Measurements from ENCODE around the gene DNAJC15.
"Not testable (repeated sequence)": the region's sequence is repeated elsewhere in the genome, so short reads cannot be mapped to it uniquely, and the experiment has no call there.

Gene DNAJC15

GRCh38 chr13:43023289-43023963 lies at the start of gene DNAJC15:
Gene DNAJC15 (plus strand): TSS chr13:43023586. CDS start chr13:43023627, 41 bp downstream.
- DNase-seq (ENCODE audit: extremely low read depth in 1 of 2, low read depth in 1 of 2), result peak; percentile 60 to 65

- DNase-seq (ENCODE audit: extremely low read depth in 1 of 2, low read depth in 1 of 2), result no peak
These were observed 47.3 kb upstream of the DNAJC15 start for GRCh38 chr13:42976066-42976465.

GRCh38 chr13:42977219-42977659 lies 46.1 kb upstream of the DNAJC15 start:
- DNase-seq (ENCODE audit: extremely low read depth in 1 of 2, low read depth in 1 of 2), result no peak

- no peak for DNase-seq (ENCODE audit: extremely low read depth in 1 of 2, low read depth in 1 of 2)
These were observed 42.1 kb upstream of the DNAJC15 start for GRCh38 chr13:42981317-42981716.

GRCh38 chr13:42981853-42982252 lies 41.5 kb upstream of the DNAJC15 start:
- no peak for DNase-seq (ENCODE audit: extremely low read depth in 1 of 2, low read depth in 1 of 2)

- DNase-seq (ENCODE audit: extremely low read depth in 1 of 2, low read depth in 1 of 2), result no peak
These were observed 39.4 kb upstream of the DNAJC15 start for GRCh38 chr13:42984026-42984425.

- no peak for DNase-seq (ENCODE audit: extremely low read depth in 1 of 2, low read depth in 1 of 2)
These were observed 38.7 kb upstream of the DNAJC15 start for GRCh38 chr13:42984691-42985090.

- DNase-seq (ENCODE audit: extremely low read depth in 1 of 2, low read depth in 1 of 2), result no peak
These were observed 37.8 kb upstream of the DNAJC15 start for GRCh38 chr13:42985312-42986175.

GRCh38 chr13:42986176-42986574 lies 37.2 kb upstream of the DNAJC15 start:
- no peak for DNase-seq (ENCODE audit: extremely low read depth in 1 of 2, low read depth in 1 of 2)

- DNase-seq (ENCODE audit: extremely low read depth in 1 of 2, low read depth in 1 of 2), result no peak
These were observed 32.8 kb upstream of the DNAJC15 start for GRCh38 chr13:42990291-42991232.

GRCh38 chr13:42991233-42991897 lies 32.0 kb upstream of the DNAJC15 start:
- DNase-seq (ENCODE audit: extremely low read depth in 1 of 2, low read depth in 1 of 2), result not testable (repeated sequence)

- peak; percentile 21 to 60 for DNase-seq (ENCODE audit: extremely low read depth in 1 of 2, low read depth in 1 of 2)
These were observed 31.3 kb upstream of the DNAJC15 start, which contains the start of gene EPSTI1 for GRCh38 chr13:42991898-42992763. Gene EPSTI1 (minus strand): TSS chr13:42992241. CDS start chr13:42992165, 76 bp downstream.

- DNase-seq (ENCODE audit: extremely low read depth in 1 of 2, low read depth in 1 of 2), result no peak
These were observed 30.6 kb upstream of the DNAJC15 start for GRCh38 chr13:42992764-42993122.

GRCh38 chr13:42994878-42995277 lies 28.5 kb upstream of the DNAJC15 start:
- DNase-seq (ENCODE audit: extremely low read depth in 1 of 2, low read depth in 1 of 2), result no peak

GRCh38 chr13:42996584-42996983 lies 26.8 kb upstream of the DNAJC15 start:
- DNase-seq (ENCODE audit: extremely low read depth in 1 of 2, low read depth in 1 of 2), result no peak

GRCh38 chr13:42997381-42997780 lies 26.0 kb upstream of the DNAJC15 start:
- DNase-seq (ENCODE audit: extremely low read depth in 1 of 2, low read depth in 1 of 2), result no peak

GRCh38 chr13:42999491-42999890 lies 23.9 kb upstream of the DNAJC15 start:
- DNase-seq (ENCODE audit: extremely low read depth in 1 of 2, low read depth in 1 of 2), result no peak

GRCh38 chr13:43000676-43001075 lies 22.7 kb upstream of the DNAJC15 start:
- no peak for DNase-seq (ENCODE audit: extremely low read depth in 1 of 2, low read depth in 1 of 2)

GRCh38 chr13:43002021-43002420 lies 21.4 kb upstream of the DNAJC15 start:
- DNase-seq (ENCODE audit: extremely low read depth in 1 of 2, low read depth in 1 of 2), result no peak

Measured in activated CD8-positive, alpha-beta memory T cell treated with anti-CD3 and anti-CD28 coated beads for 1 hour (primary cell).